ENCODE results near the gene CROT.
"Not testable (repeated sequence)": the region's sequence is repeated elsewhere in the genome, so short reads cannot be mapped to it uniquely, and the experiment has no call there.

The CROT gene, protein sequence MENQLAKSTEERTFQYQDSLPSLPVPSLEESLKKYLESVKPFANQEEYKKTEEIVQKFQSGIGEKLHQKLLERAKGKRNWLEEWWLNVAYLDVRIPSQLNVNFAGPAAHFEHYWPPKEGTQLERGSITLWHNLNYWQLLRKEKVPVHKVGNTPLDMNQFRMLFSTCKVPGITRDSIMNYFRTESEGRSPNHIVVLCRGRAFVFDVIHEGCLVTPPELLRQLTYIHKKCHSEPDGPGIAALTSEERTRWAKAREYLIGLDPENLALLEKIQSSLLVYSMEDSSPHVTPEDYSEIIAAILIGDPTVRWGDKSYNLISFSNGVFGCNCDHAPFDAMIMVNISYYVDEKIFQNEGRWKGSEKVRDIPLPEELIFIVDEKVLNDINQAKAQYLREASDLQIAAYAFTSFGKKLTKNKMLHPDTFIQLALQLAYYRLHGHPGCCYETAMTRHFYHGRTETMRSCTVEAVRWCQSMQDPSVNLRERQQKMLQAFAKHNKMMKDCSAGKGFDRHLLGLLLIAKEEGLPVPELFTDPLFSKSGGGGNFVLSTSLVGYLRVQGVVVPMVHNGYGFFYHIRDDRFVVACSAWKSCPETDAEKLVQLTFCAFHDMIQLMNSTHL

DNA sequence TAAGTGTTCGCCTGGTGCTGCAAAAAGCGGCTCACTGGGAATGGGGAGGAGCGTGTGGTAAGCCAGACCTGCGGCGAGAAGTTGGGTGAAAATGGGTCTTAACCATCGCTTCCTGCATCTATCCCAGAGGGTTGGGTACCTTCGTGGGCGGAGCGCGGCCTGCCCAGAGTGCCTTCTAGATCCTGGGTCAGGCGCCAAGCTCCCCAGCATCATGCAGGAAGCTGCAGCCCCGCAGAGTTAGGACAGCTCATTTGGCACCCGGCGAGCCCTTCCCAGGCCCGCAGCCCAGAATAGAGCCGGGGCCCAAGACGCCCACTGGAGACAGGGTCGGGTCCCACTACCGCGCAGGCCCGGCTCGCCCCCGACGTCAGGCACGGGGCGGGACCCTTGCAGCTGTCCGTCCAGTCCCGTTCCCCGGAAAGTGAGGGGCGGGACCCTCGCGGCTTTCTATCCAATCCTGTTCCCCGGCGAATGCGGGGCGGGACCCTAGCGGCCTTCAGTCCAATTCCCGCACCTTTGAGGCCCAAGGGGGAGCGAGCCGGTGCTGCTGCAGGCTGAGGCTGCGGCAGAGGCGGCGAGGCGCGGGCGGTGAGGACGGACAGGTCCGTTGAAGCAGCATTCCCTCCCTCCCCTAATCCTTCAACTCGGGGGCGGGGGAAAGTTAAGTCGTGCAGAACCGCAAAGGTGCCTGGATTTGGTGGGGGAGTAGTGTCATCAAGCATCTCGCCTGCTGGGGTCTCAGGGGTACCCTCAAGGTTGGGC is at the start of gene CROT:
Gene CROT, plus strand, starts transcription at position 499 of the 762 bp plus-strand sequence. CDS start 3,405 bp downstream, outside the sequence.
- peak; percentile 95 for DNase-seq

GRCh38 chr7:87300756-87301155 is 44.7 kb upstream of the CROT start:
- no peak for DNase-seq

GRCh38 chr7:87310790-87311419 is 34.6 kb upstream of the CROT start:
- no peak for DNase-seq

GRCh38 chr7:87312215-87312865 is 33.1 kb upstream of the CROT start:
- peak; percentile 51 for DNase-seq

DNA sequence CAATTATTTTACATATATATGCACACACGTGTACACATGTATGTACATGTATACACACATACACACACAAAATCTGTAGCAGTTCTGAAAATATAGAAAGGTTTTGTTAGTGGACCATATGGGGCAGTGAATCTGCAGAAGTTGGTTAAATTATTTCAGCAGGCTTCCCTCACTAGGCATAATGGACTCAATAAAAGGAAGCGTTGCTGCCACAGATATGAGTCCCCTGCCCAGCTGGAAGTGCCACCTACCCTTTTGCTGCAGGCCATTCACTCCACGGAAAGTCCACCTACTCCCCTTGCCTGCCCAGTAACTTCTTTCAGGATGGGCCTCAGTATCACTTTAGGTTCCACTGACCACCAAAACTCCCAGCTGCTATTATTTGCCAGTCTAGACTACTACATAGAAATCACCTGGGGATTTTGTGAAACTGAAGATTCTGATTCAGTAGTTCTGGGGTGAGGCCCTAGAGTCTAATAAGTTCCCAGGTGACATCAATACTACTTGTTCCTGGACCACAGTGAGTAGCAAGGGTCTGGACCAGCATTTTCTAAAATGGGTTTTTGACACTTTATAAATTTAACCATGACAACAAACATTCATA is 29.3 kb upstream of the CROT start:
- no peak for DNase-seq

DNA sequence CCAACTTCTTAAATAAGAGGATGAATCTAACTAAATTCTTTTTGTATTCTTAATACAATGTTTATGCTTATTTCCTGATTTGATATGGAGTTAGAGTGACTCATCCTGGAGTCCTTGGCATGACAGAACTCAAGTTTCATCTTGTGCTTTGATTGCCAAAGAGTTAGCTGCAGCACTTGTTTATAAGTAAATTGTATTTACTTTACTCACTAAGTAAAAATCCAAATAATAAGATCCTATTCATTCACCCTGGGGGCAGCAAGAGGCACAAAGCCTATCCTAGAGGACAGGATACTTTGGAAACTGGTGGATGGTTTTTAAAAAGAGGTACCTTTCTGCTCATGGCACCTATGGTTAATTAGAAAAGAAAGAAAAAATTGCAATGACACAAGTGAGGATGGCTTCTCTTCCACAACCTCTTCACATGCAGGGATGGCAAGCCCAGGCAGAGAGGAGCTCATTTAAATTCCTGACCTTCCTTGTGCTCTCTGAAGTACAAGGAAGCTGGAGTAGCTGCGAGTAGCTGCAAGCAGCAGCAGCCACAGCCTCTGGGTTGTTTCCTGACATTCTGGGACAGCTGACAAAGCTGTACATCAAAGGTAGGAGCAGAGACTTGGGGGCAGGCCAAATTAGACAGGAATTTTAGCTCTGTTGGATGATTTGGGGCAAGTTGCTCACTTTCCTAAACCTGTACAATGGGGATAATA is 28.5 kb upstream of the CROT start:
- no peak for DNase-seq

DNA sequence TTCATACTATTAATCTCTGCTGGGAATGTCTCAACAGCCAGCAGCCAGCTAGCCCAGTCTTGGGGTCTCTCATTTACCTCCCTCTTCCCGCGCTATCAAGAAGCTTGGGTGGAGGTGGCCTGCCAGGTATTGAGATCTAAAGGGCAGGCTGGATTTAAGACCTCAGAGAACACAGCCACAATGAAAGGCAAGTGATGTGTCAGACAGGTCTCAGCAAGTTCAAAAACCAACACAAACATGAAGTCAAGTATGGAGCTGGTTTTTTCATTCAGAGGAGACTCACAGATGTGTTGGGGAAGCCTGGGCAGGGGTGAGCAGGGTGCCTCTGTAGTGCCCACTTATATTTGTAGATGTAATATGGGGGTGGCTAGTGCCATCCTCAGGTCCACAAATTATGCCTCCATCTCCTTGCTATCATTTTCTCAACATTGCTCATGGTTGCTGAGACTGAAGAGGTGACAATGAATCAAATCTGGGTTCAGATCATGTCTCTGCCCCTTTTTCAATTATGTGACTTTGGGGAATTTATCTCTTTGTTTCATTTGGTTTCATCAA is 27.7 kb upstream of the CROT start:
- no peak for DNase-seq

- no peak for DNase-seq
These were observed 26.7 kb upstream of the CROT start for GRCh38 chr7:87318741-87319140.

- not testable (repeated sequence) for DNase-seq
These were observed 26.3 kb upstream of the CROT start for GRCh38 chr7:87319154-87319581.

DNA sequence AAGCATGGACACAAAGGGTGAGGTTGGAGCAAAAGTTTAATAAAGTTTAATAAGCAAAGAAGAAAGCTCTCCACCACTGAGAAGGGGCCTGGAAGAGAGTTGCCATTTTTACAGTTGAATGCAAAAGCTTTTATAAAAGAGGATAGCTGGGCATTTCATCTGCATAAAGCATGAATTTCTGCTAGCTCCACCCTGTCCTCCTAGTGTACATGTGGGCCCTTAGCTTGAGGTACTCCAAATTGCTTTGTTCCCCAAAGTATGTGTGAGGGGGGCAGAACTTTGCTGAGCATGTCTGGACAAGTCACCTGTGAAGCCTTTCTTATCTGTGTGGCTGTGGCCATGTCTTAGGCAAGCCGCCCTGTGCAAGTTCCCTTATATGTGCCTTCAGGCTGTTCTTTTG is 22.6 kb upstream of the CROT start:
- no peak for DNase-seq

DNA sequence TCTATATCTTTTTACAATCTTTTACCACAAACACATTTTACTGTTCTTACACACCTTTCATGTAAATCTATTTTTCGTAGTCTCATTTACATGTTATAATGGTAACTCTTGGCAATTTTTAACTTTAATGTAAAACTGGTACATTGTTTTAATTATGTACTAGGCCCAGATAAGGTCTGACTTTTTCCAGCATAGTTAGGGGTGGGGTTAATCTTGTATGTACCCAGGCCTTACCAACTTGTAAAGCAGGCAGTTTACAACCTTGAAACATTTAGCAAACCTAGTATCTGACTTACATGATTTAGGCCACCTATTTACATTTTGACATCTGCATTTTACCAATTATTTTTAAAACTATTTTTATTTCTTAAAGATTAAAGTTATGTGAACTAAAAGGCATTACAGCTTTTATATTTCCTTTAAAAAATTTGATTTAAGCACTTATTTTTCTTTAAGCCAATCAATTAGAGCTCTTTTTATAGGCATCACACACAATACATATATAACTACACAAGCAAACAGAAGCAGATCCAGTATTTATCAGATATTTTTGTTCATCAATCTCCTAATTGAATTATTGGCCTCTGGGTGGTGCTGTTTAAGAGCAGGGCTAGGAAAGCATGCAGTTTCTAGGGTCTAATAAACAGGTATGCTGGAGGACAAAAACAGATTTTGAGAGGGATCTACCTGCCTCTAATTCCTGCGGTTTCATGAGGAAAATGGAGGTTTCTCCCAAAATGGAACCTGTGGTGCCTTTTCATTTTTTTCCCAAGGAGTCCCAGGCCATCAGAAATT is 19.7 kb upstream of the CROT start:
- no peak for DNase-seq

- no peak for DNase-seq
These were observed 17.2 kb upstream of the CROT start for GRCh38 chr7:87328281-87328680.

GRCh38 chr7:87330316-87330715 is 15.1 kb upstream of the CROT start:
- DNase-seq, result no peak

DNA sequence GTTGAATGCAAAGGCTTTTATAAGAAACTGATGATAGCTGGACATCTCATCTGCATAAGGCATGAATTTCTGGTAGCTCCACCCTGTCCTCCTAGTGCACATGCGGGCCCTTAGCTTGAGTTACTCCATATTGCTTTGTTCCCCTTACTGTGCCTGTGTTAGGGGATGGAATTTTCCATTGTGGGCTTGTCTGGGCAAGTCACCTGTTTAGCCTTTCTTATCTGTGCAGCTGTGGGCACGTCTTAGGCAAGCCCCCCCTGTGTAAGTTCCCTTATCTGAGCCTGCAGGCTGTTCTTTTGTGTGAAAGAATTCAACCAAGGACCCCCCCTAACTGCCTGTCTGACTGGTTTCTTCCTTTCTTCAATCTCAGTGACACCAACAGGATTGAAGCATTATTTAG is 14.5 kb upstream of the CROT start:
- DNase-seq, result no peak

- DNase-seq, result no peak
These were observed 13.7 kb upstream of the CROT start for GRCh38 chr7:87331687-87332252.

DNA sequence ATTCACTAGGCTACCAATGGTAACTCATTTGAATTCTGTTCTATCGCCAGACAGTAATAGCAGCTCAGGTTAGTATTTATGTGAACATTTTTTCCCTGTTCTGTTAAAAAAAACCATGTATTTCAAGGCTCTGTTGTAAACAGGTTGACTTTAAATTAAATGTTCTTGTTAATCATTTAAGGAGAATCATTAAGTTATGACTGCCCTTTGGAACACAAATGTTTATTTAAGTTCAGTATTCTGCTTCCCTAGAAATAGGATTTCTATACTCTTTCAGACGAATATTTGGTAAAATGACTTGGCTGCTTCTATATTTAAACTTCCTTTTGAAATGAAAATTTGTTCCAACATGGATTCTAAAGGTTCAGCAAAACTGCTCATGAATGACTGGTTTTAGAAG is 13.1 kb upstream of the CROT start:
- DNase-seq, result no peak

- no peak for DNase-seq
These were observed 9.3 kb upstream of the CROT start for GRCh38 chr7:87336136-87336535.

GRCh38 chr7:87337331-87337730 is 8.1 kb upstream of the CROT start:
- DNase-seq, result no peak

DNA sequence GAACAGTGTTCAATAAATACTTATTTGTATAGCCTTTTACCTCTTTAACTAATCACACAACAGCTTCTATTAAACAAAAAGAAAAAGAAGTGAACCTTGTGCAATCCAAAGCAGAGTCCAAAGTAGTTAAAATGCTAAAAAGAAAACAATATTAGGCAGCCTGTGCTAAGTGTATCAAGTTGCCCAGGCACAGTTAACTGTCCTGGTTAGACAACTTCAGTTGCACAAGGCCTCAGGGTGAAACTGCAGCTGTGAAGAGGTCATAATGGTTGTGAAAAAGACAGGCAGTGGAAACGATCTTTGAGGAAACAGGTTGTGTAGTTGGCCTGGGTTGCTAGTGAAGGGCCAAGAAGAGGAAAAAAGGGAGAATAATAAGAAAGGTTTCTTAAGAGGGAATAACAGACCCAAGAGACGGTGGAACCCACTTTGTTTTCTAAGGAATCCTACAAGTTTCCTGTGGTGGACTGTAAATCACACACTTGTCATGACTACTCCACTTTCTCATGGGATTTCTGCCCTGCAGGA is 6.0 kb upstream of the CROT start:
- DNase-seq, result no peak

DNA sequence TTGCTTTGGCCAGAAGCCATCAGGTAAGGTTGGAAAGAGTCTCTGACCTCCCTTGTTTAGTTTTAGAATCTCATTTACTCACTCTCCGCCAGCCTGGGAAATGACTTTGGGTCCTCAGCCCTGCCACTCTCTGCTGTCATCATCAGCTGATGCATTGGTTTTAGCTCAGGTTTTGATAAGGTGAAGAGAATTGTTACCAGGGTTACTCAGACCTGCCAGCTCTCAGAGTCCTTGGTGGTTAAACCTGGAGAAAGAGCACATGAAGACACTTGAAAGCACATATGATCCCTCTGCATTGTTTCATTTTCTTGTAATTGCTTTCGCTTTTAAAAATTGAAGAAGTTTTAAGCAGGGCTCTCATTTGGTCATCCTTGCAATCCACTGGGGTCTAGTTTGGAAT is 4.0 kb upstream of the CROT start:
- DNase-seq, result no peak
